Testis (tissue), 2 donors: ENCODE results near the gene PIWIL4.

ENCODE experiments used
- POLR2A ChIP-seq: fragments of 450-650 bp; IDR thresholded peaks from one replicate; pipeline ENCODE4 v1.6.1; 2017; ENCODE audit warnings: antibody characterized with exemption, mild to moderate bottlenecking, moderate library complexity
- TF ChIP-seq, protein P1 (sequence below), 3 experiments: fragments of 450-650 bp in 2 of 3; fragments of 200-600 bp in 1 of 3; sonication (generic) in 1 of 3; IDR thresholded peaks; one replicate each; pipeline ENCODE4 v1.5.1; 2016 to 2019; ENCODE audit warnings: antibody characterized with exemption in 3 of 3, mild to moderate bottlenecking in 2 of 3, moderate library complexity in 1 of 3

DNA sequence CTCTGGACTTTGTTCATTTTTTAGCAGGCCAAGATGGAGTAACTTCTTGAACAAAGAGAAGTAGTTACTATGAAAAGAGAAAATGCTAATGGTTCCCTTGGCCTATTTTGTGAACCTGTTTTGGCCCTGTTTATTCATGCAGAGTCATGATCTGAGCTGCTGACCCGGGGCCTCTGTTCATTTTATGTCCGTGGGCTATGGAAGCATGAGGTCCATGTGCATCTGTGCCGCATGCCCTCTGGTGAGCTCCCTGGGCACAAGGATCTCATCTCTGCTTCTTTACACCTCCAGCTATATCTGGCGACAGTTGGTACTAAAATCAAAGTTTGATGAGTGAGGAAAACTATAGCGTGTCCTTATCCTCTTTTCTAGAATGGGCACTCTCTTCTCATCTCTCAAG is 1.0 kb downstream of the PIWIL4 start:
- TF ChIP-seq, protein P1, sequence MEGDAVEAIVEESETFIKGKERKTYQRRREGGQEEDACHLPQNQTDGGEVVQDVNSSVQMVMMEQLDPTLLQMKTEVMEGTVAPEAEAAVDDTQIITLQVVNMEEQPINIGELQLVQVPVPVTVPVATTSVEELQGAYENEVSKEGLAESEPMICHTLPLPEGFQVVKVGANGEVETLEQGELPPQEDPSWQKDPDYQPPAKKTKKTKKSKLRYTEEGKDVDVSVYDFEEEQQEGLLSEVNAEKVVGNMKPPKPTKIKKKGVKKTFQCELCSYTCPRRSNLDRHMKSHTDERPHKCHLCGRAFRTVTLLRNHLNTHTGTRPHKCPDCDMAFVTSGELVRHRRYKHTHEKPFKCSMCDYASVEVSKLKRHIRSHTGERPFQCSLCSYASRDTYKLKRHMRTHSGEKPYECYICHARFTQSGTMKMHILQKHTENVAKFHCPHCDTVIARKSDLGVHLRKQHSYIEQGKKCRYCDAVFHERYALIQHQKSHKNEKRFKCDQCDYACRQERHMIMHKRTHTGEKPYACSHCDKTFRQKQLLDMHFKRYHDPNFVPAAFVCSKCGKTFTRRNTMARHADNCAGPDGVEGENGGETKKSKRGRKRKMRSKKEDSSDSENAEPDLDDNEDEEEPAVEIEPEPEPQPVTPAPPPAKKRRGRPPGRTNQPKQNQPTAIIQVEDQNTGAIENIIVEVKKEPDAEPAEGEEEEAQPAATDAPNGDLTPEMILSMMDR (IDR thresholded peaks at IDR 0.05): no peak
- TF ChIP-seq POLR2A: no peak
